IPS DF 6.9 (cell line): ENCODE results near the gene PPOX.

ENCODE experiments used
- DNase-seq: peaks from one replicate; pipeline ENCODE4 v3.0.0-alpha.2; 2013; ENCODE audit warnings: low read depth, low spot score
- H3K27ac ChIP-seq: one replicate; pipeline ENCODE4 v1.5.1; 2013; ENCODE audit warnings: low read length, control low read depth
- H3K27me3 ChIP-seq: 2 replicates; pipeline ENCODE4 v1.6.1; 2013; ENCODE audit warnings: mild to moderate bottlenecking, low read length; ENCODE audit not compliant: control insufficient read depth, insufficient read depth
- H3K36me3 ChIP-seq: 2 replicates; pipeline ENCODE4 v1.6.1; 2013; ENCODE audit warnings: low read length; ENCODE audit not compliant: control insufficient read depth, insufficient read depth
- H3K4me1 ChIP-seq: 2 replicates; pipeline ENCODE4 v1.6.1; 2013; ENCODE audit warnings: low read length; ENCODE audit not compliant: control insufficient read depth, insufficient read depth
- H3K4me3 ChIP-seq: 2 replicates; pipeline ENCODE4 v1.5.1; 2013; ENCODE audit warnings: mild to moderate bottlenecking, low read length
- H3K9me3 ChIP-seq: 2 replicates; pipeline ENCODE4 v1.6.1; 2013; ENCODE audit warnings: low read length, inconsistent platforms; ENCODE audit not compliant: control insufficient read depth, insufficient read depth
- WGBS: extraction: QIAGEN DNeasy Blood & Tissue Kit; methylation state at CpG from one replicate; pipeline ENCODE4 v1.1.7; 2013; ENCODE audit warnings: mixed read lengths, missing lambda C conversion rate; ENCODE audit not compliant: insufficient read length, insufficient coverage; 5-methylcytosine and 5-hydroxymethylcytosine counted together

Gene PPOX

DNA sequence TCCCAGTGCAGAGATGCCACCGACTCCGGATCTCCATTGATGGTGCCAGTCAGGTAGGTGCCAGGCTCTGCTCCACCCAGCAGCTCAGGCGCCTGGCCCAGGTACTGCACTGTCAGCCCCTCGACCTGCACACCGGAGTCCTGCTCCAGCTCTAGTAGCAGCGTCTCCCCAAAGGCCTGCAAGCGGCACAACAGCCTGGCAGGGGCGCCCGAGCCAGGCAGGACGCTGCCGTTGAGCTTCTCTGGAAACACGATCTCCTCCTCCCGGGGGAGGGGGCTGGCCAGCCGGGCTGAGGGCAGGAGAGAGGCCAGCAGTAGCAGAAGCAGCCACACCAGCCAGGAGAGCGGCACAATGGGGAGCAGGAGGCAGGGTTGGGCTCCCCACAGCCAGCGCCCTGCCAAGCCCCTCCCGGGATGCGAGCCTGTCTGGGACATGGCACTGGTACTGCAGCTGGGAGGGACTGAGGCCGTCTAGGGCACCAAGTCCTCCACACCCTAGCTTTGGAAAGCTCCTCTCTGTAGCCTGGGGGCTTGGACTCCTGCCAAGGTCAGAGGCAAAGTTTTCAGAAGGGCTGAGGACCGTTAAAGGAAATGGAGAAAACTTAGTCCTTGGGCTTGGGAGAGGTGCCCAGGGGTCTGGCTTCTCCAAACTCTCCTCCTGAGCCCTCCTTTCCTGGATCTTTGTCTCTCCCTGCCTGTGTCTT lies 32.1 kb downstream of the PPOX start:
- Histone ChIP-seq H3K4me3 (peak overlapping the region; percentile 20; the same call in 1 of the 2 replicates), H3K27ac (no peak overlapping the region)

GRCh38 chr1:161198897-161199431 lies 32.7 kb downstream of the PPOX start, which contains the start of gene ADAMTS4:
ADAMTS4 (minus strand) TSS chr1:161199054; CDS start chr1:161198627, 427 bp downstream.
- Histone ChIP-seq H3K4me3 (peak within 1 kb of the TSS; percentile 20; the same call in 1 of the 2 replicates), H3K27ac (no peak within 1 kb of the TSS)
- WGBS: no CpG with 5 or more reads among the region's 11 CpGs

More for the DNA sequence above, 32.1 kb downstream of the PPOX start:
- no peaks in the 10 kb centered on the region for H3K27me3 ChIP-seq
- H3K9me3 ChIP-seq: no peaks in the 10 kb centered on the region
- H3K4me1 ChIP-seq: peaks cover 24% of the 10 kb centered on the region
- WGBS: no CpG with 5 or more reads among the region's 20 CpGs
- DNase-seq: no peak
- H3K36me3 ChIP-seq: peaks cover 9% of the 10 kb centered on the region; the same call in 1 of the 2 replicates

DNA sequence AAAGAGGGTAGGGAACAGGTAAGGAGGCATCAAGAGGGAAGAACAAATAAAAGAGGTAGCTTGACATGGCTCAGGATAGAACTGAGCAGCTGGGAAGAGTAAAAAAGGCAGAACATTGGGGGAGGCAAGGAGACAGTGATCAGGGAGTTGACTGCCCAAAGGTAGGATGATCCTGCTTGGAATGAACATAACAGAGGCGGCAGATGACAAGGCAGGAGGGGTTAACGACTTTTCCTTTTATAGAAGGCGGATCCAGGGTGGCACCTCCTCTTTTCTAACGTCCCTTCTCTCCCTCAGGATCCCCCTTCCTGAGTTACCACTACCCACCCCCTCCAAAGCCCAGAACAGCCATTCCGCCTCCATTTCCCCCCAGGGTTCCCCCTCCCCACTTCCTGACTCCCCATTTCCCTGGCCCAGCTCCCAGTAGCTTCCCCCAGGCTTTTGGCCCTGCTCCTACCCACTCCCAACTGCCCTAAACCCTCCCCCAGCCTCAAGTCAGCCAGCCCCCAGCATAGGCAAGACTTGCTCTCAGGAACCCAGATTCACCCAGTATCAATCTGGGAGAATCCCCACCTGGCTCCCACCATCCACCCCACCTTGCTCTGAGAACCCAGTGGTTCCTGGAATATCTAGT lies 33.4 kb downstream of the PPOX start:
- Histone ChIP-seq H3K4me1 (peaks cover 24% of the 10 kb centered on the region), H3K9me3 (no peaks in the 10 kb centered on the region), H3K27ac (no peak overlapping the region), H3K4me3 (no peak overlapping the region), H3K27me3 (no peaks in the 10 kb centered on the region), H3K36me3 (0 out of 2 replicates have a peak, but pooled peaks cover 4% of the 10 kb centered on the region)
- no CpG with 5 or more reads among the region's 5 CpGs for WGBS
- no peak for DNase-seq

More at GRCh38 chr1:161198897-161199431, 32.7 kb downstream of the PPOX start, which contains the start of gene ADAMTS4:
- Histone ChIP-seq H3K9me3 (no peaks in the 10 kb centered on the region), H3K4me1 (peaks cover 24% of the 10 kb centered on the region), H3K27me3 (no peaks in the 10 kb centered on the region), H3K36me3 (peaks cover 5% of the 10 kb centered on the region; the same call in 1 of the 2 replicates)
- no peak for DNase-seq

DNA sequence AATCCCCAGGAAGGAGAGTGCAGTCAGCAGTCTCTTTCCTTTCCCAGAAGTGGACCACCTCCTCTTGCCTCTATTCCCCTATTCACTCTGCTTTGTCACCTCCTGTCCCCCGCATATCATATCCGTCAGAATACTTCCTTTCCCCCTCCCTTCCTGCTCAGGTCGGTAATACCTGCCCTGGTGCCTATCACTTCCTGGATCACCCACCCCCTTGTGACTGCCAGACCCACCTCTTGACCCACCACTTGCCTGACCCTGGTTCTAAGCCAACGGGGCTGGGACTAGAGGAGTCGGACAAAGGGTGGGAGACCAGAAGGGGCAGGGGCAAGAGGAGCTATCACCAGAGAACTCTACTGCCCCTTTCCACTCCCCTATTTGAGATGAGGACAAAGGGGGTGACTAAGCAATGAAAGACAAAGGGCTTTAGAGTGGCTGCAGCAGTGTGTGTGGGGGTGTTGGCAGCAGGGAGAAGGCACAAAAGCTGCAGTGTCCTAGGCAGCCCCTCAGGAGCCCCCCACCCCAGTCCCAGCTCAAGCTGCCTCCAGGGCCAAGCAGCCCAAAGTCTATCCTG lies 34.3 kb downstream of the PPOX start:
- no peak for DNase-seq
- no peaks in the 10 kb centered on the region for H3K9me3 ChIP-seq
- no CpG with 5 or more reads among the region's 5 CpGs for WGBS
- H3K4me1 ChIP-seq: peaks cover 24% of the 10 kb centered on the region
- H3K36me3 ChIP-seq: no peaks in the 10 kb centered on the region
- H3K27me3 ChIP-seq: no peaks in the 10 kb centered on the region
- no peak overlapping the region for H3K4me3 ChIP-seq
- no peak overlapping the region for H3K27ac ChIP-seq

GRCh38 chr1:161200992-161201835 lies 35.0 kb downstream of the PPOX start:
- Histone ChIP-seq H3K9me3 (no peaks in the 10 kb centered on the region), H3K4me1 (peaks cover 24% of the 10 kb centered on the region), H3K4me3 (no peak overlapping the region), H3K36me3 (peaks cover under 1% of the 10 kb centered on the region; the same call in 1 of the 2 replicates), H3K27ac (no peak overlapping the region), H3K27me3 (no peaks in the 10 kb centered on the region)
- WGBS: no CpG with 5 or more reads among the region's 13 CpGs
- DNase-seq: no peak

GRCh38 chr1:161201836-161202712 lies 35.8 kb downstream of the PPOX start, which contains the start of gene NDUFS2:
NDUFS2 (plus strand) TSS chr1:161202367; CDS start chr1:161202386, 19 bp downstream.
- Histone ChIP-seq H3K4me1 (peaks cover 19% of the 10 kb centered on the region), H3K9me3 (no peaks in the 10 kb centered on the region), H3K36me3 (peaks cover 4% of the 10 kb centered on the region; the same call in 1 of the 2 replicates), H3K4me3 (peak within 1 kb of the TSS; percentile 70; the same call in 1 of the 2 replicates), H3K27me3 (no peaks in the 10 kb centered on the region), H3K27ac (no peak within 1 kb of the TSS)
- WGBS: no CpG with 5 or more reads among the region's 53 CpGs
- peak; percentile 100 for DNase-seq

GRCh38 chr1:161206411-161207140 lies 40.4 kb downstream of the PPOX start:
- no peak for DNase-seq
- Histone ChIP-seq H3K27me3 (no peaks in the 10 kb centered on the region), H3K4me3 (no peak overlapping the region), H3K9me3 (no peaks in the 10 kb centered on the region), H3K4me1 (peaks cover under 1% of the 10 kb centered on the region; the same call in 1 of the 2 replicates), H3K27ac (no peak overlapping the region), H3K36me3 (peaks cover 20% of the 10 kb centered on the region; the same call in 1 of the 2 replicates)
- no CpG with 5 or more reads among the region's 12 CpGs for WGBS

DNA sequence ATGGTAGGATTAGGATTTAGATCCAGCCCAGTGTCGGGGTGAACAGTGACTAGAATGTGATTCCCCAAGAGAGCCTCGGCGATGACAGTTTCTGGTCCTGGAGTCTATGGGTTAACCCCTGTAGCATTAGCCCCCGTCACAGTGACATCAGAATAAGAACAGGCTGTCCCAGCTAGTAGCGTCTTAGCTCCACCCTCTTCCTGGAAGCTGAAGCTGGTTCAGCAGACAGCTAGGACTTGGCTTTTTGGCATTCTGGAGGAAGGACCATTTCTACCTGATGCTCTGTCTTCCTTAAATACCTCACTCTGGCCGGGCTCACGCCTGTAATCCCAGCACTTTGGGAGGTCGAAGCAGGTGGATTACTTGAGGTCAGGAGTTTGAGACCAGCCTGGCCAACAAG lies 40.9 kb downstream of the PPOX start:
- Histone ChIP-seq H3K4me3 (no peak overlapping the region), H3K36me3 (peaks cover 24% of the 10 kb centered on the region; the same call in 1 of the 2 replicates), H3K27me3 (no peaks in the 10 kb centered on the region), H3K9me3 (no peaks in the 10 kb centered on the region), H3K4me1 (no peaks in the 10 kb centered on the region), H3K27ac (no peak overlapping the region)
- no CpG with 5 or more reads among the region's 8 CpGs for WGBS
- no peak for DNase-seq
